Measurements from ENCODE around the gene PCDHA9. TPM values are rescaled to one million over a fixed set of nuclear protein-coding genes. Genes with fewer than 3 reads are reported as not detected.

PCDHA9 gene
- total and polyA plus RNA-seq, 10 of the 15 experiments (the other 5 are each of a cell fraction or from before 2014, with no cell fraction given), result 0.01 to 0.06 (median 0.03) TPM; not detected in 7

GRCh38 chr5:140827704-140828361 lies 20.3 kb upstream of the PCDHA9 start, which contains the start of gene PCDHA6 (continued):
- no peak for TF ChIP-seq CHD2 (IDR thresholded peaks at IDR 0.05; ENCODE audit: borderline replicate concordance, low read depth, low read length)
- TF ChIP-seq ATF7 (IDR thresholded peaks at IDR 0.05; ENCODE audit: low read depth), result no peak
- TF ChIP-seq TBL1XR1 (IDR thresholded peaks at IDR 0.05; ENCODE audit: low read depth, low read length), result no peak
- no peak for TF ChIP-seq RB1 (IDR thresholded peaks at IDR 0.05; ENCODE audit: borderline replicate concordance)
- TF ChIP-seq PKNOX1 (IDR thresholded peaks at IDR 0.05), result no peak
- no peak for TF ChIP-seq ZNF384 (IDR thresholded peaks at IDR 0.05; ENCODE audit: borderline replicate concordance, low read depth, low read length)
- no peak for TF ChIP-seq CEBPB (IDR thresholded peaks at IDR 0.05; ENCODE audit: borderline replicate concordance in 1 of 2, low read depth in 2 of 2, low read length in 2 of 2)

DNA sequence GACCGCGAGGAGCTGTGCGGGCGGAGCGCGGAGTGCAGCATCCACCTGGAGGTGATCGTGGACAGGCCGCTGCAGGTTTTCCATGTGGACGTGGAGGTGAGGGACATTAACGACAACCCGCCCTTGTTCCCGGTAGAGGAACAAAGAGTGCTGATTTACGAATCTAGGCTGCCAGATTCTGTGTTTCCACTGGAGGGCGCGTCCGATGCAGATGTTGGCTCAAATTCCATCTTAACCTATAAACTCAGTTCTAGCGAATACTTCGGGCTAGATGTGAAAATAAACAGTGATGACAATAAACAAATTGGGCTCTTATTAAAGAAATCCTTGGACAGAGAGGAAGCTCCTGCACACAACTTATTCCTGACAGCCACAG lies 19.8 kb upstream of the PCDHA9 start:
- H3K36me3 ChIP-seq (ENCODE audit: control insufficient read depth in 2 of 2, insufficient read depth in 2 of 2, low read length in 1 of 2), result no peaks in the 10 kb centered on the region
- no peaks in the 10 kb centered on the region; the same call in 1 of the 3 replicates for H3K9me3 ChIP-seq (replicated peaks; ENCODE audit: control insufficient read depth, insufficient read depth, low read length)
- BruUV-seq (replicated peaks), result no TSS peak
- H3K79me2 ChIP-seq (ENCODE audit: control insufficient read depth, insufficient read depth, low read length), result no peaks in the 10 kb centered on the region
- H3K4me1 ChIP-seq (ENCODE audit: control insufficient read depth, insufficient read depth, low read length), result no peaks in the 10 kb centered on the region
- no peaks in the 10 kb centered on the region for H4K20me1 ChIP-seq (ENCODE audit: control insufficient read depth, insufficient read depth)
- no peak overlapping the region for H2AFZ ChIP-seq (ENCODE audit: control insufficient read depth, low read depth, low read length)
- SMC1A ChIA-PET (ENCODE audit: uncharacterized antibody, unreplicated experiment), result no interaction called here
- ATAC-seq, result no peak
- CTCF ChIA-PET, result no interaction called here
- no peak for DNase-seq (ENCODE audit: low read depth, low spot score)
- WGBS (ENCODE audit: insufficient coverage, insufficient replicate concordance, low lambda C conversion rate, missing lambda C conversion rate), result 64% methylated on average over 18 of the region's 18 CpGs
- no peak overlapping the region for H3K9ac ChIP-seq (ENCODE audit: control insufficient read depth, insufficient read depth, low read length)
- in situ Hi-C loops (cut with MboI), result no loop called here
- H3K4me3 ChIP-seq, result no peak overlapping the region
- no peak for FAIRE-seq
- no peaks in the 10 kb centered on the region for H3K27me3 ChIP-seq (replicated peaks in 1 of 2; ENCODE audit: control insufficient read depth in 2 of 2, insufficient read depth in 2 of 2, low read length in 1 of 2)
- H3K4me2 ChIP-seq (ENCODE audit: control insufficient read depth, insufficient read depth), result no peak overlapping the region
- RAD21 ChIA-PET (ENCODE audit: unreplicated experiment), result no interaction called here
- intact Hi-C loops (cut with micrococcal nuclease; ENCODE audit: unreplicated experiment), result no loop called here
- TF ChIP-seq, protein P1, sequence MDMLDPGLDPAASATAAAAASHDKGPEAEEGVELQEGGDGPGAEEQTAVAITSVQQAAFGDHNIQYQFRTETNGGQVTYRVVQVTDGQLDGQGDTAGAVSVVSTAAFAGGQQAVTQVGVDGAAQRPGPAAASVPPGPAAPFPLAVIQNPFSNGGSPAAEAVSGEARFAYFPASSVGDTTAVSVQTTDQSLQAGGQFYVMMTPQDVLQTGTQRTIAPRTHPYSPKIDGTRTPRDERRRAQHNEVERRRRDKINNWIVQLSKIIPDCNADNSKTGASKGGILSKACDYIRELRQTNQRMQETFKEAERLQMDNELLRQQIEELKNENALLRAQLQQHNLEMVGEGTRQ (IDR thresholded peaks at IDR 0.05; ENCODE audit: borderline replicate concordance, low read depth, low read length), result no peak
- H3K27ac ChIP-seq (ENCODE audit: control insufficient read depth, insufficient read depth), result no peak overlapping the region
- POLR2A ChIA-PET, result no interaction called here

All from GM12878 (cell line).